ENCODE measurements around the gene SH3BGRL3.
"Not testable (repeated sequence)": the region's sequence is repeated elsewhere in the genome, so short reads cannot be mapped to it uniquely, and the experiment has no call there.

Gene SH3BGRL3

GRCh38 chr1:26279456-26280332 is at the start of gene SH3BGRL3:
TSS of gene SH3BGRL3 (plus strand) at chr1:26280086. CDS start at chr1:26280156, 70 bp downstream.
- DNase-seq (ENCODE audit: low read depth, low spot score), result no peak
- H3K9ac ChIP-seq (ENCODE audit: insufficient read length), result peak within 1 kb of the TSS; percentile 76
- H3K9me3 ChIP-seq (ENCODE audit: low read depth, low read length), result no peaks in the 10 kb centered on the region
- peaks cover 35% of the 10 kb centered on the region for H3K36me3 ChIP-seq (ENCODE audit: insufficient read depth, low read length)
- peak within 1 kb of the TSS; percentile 97 for H3K4me3 ChIP-seq
- peak within 1 kb of the TSS; percentile 44; the same call in 1 of the 2 replicates for H3K27ac ChIP-seq
- TF ChIP-seq POLR2AphosphoS5 (IDR thresholded peaks at IDR 0.05; ENCODE audit: borderline replicate concordance, low read depth, low read length), result peak; percentile 83
- no peak for TF ChIP-seq FOXP2 (optimal IDR thresholded peaks at IDR 0.05; ENCODE audit: control extremely low read depth, extremely low read length, insufficient read depth)

GRCh38 chr1:26230682-26231081 is 49.2 kb upstream of the SH3BGRL3 start:
- not testable (repeated sequence) for H3K27ac ChIP-seq

GRCh38 chr1:26233903-26234643 is 45.8 kb upstream of the SH3BGRL3 start, which contains the start of gene CEP85:
TSS of gene CEP85 (plus strand) at chr1:26234200. CDS start at chr1:26239784, 5,584 bp downstream.
- TF ChIP-seq POLR2AphosphoS5 (IDR thresholded peaks at IDR 0.05; ENCODE audit: borderline replicate concordance, low read depth, low read length) (peak; percentile 98), EZH2 (IDR thresholded peaks at IDR 0.05) (no peak)
- H3K36me3 ChIP-seq (ENCODE audit: insufficient read depth, low read length), result peaks cover 19% of the 10 kb centered on the region
- H3K4me3 ChIP-seq, result peak within 1 kb of the TSS; percentile 100
- H3K27ac ChIP-seq, result peak within 1 kb of the TSS; percentile 15; the same call in 1 of the 2 replicates
- no peaks in the 10 kb centered on the region for H3K9me3 ChIP-seq (ENCODE audit: low read depth, low read length)
- peak; percentile 81 for DNase-seq (ENCODE audit: low read depth, low spot score)
- peak within 1 kb of the TSS; percentile 90 for H3K9ac ChIP-seq (ENCODE audit: insufficient read length)

More at GRCh38 chr1:26230682-26231081, 49.2 kb upstream of the SH3BGRL3 start:
- not testable (repeated sequence) for H3K9ac ChIP-seq (ENCODE audit: insufficient read length); H3K36me3 ChIP-seq (ENCODE audit: insufficient read depth, low read length); H3K4me3 ChIP-seq; H3K9me3 ChIP-seq (ENCODE audit: low read depth, low read length); DNase-seq (ENCODE audit: low read depth, low spot score)

GRCh38 chr1:26234644-26235370 is 45.1 kb upstream of the SH3BGRL3 start:
- H3K36me3 ChIP-seq (ENCODE audit: insufficient read depth, low read length), result peaks cover 23% of the 10 kb centered on the region
- H3K27ac ChIP-seq, result 0 out of 2 replicates have a peak overlapping the region, but pooled peaks have one; percentile 15
- peak overlapping the region; percentile 100 for H3K4me3 ChIP-seq
- no peaks in the 10 kb centered on the region for H3K9me3 ChIP-seq (ENCODE audit: low read depth, low read length)
- no peak for DNase-seq (ENCODE audit: low read depth, low spot score)
- peak overlapping the region; percentile 90 for H3K9ac ChIP-seq (ENCODE audit: insufficient read length)
- TF ChIP-seq EZH2 (IDR thresholded peaks at IDR 0.05) (no peak), POLR2AphosphoS5 (IDR thresholded peaks at IDR 0.05; ENCODE audit: borderline replicate concordance, low read depth, low read length) (no peak), FOXP2 (optimal IDR thresholded peaks at IDR 0.05; ENCODE audit: control extremely low read depth, extremely low read length, insufficient read depth) (no peak)

- TF ChIP-seq POLR2AphosphoS5 (IDR thresholded peaks at IDR 0.05; ENCODE audit: borderline replicate concordance, low read depth, low read length) (no peak), EZH2 (IDR thresholded peaks at IDR 0.05) (no peak), FOXP2 (optimal IDR thresholded peaks at IDR 0.05; ENCODE audit: control extremely low read depth, extremely low read length, insufficient read depth) (no peak)
- Histone ChIP-seq H3K36me3 (ENCODE audit: insufficient read depth, low read length) (peaks cover 25% of the 10 kb centered on the region), H3K9me3 (ENCODE audit: low read depth, low read length) (no peaks in the 10 kb centered on the region), H3K4me3 (peak overlapping the region; percentile 31; the same call in 1 of the 2 replicates), H3K27ac (peak overlapping the region; percentile 37; the same call in 1 of the 2 replicates), H3K9ac (ENCODE audit: insufficient read length) (no peak overlapping the region)
- no peak for DNase-seq (ENCODE audit: low read depth, low spot score)
These were observed 42.5 kb upstream of the SH3BGRL3 start for GRCh38 chr1:26237230-26237966.

GRCh38 chr1:26239936-26240335 is 40.0 kb upstream of the SH3BGRL3 start:
- Histone ChIP-seq H3K4me3 (no peak overlapping the region), H3K9me3 (ENCODE audit: low read depth, low read length) (no peaks in the 10 kb centered on the region), H3K9ac (ENCODE audit: insufficient read length) (no peak overlapping the region), H3K27ac (no peak overlapping the region), H3K36me3 (ENCODE audit: insufficient read depth, low read length) (peaks cover 46% of the 10 kb centered on the region)
- no peak for DNase-seq (ENCODE audit: low read depth, low spot score)
- no peak for TF ChIP-seq EZH2 (IDR thresholded peaks at IDR 0.05)
- no peak for TF ChIP-seq POLR2AphosphoS5 (IDR thresholded peaks at IDR 0.05; ENCODE audit: borderline replicate concordance, low read depth, low read length)
- TF ChIP-seq FOXP2 (optimal IDR thresholded peaks at IDR 0.05; ENCODE audit: control extremely low read depth, extremely low read length, insufficient read depth), result no peak

GRCh38 chr1:26252718-26253117 is 27.2 kb upstream of the SH3BGRL3 start:
- TF ChIP-seq FOXP2 (optimal IDR thresholded peaks at IDR 0.05; ENCODE audit: control extremely low read depth, extremely low read length, insufficient read depth) (no peak), EZH2 (IDR thresholded peaks at IDR 0.05) (no peak), POLR2AphosphoS5 (IDR thresholded peaks at IDR 0.05; ENCODE audit: borderline replicate concordance, low read depth, low read length) (no peak)
- no peak for DNase-seq (ENCODE audit: low read depth, low spot score)
- Histone ChIP-seq H3K9me3 (ENCODE audit: low read depth, low read length) (no peaks in the 10 kb centered on the region), H3K4me3 (no peak overlapping the region), H3K27ac (no peak overlapping the region), H3K9ac (ENCODE audit: insufficient read length) (no peak overlapping the region), H3K36me3 (ENCODE audit: insufficient read depth, low read length) (peaks cover 55% of the 10 kb centered on the region)

Measured in SK-N-MC (cell line).